ENCODE data around the gene VAT1.
A peak's percentile ranks its signal among the peaks of the same experiment; 100 is the strongest.
"Not testable (repeated sequence)": the region's sequence is repeated elsewhere in the genome, so short reads cannot be mapped to it uniquely, and the experiment has no call there.

The VAT1 gene
- 14.7 to 60.1 (median 16.8) reads per million in 9 experiments for total RNA-seq

GRCh38 chr17:43021741-43022512 is at the start of gene VAT1:
Gene VAT1 (minus strand): TSS chr17:43022385. CDS start chr17:43022322, 63 bp downstream.
- H3K9me3 Mint-ChIP-seq, result no peaks in the 10 kb centered on the region
- DNase-seq (peak; percentile 40 to 46 (median 45)), ATAC-seq (replicated peaks) (peak; percentile 44)
- H3K4me1 Mint-ChIP-seq (ENCODE audit: low read depth in 2 of 2), result peaks cover 32 to 42% of the 10 kb centered on the region in 2 donors
- peak within 1 kb of the TSS in 1 of 2 donors; percentile 67 for H3K27ac Mint-ChIP-seq
- peaks cover 27% of the 10 kb centered on the region for H3K36me3 Mint-ChIP-seq (ENCODE audit: insufficient read depth)
- peak within 1 kb of the TSS; percentile 84 to 92 for H3K4me3 Mint-ChIP-seq
- no peaks in the 10 kb centered on the region for H3K27me3 Mint-ChIP-seq

- H3K4me1 Mint-ChIP-seq (ENCODE audit: low read depth in 2 of 2), result no peaks in the 10 kb centered on the region
- H3K27me3 Mint-ChIP-seq, result no peaks in the 10 kb centered on the region
- H3K9me3 Mint-ChIP-seq, result no peaks in the 10 kb centered on the region
- DNase-seq (no peak), ATAC-seq (replicated peaks) (no peak)
- no peak overlapping the region for H3K27ac Mint-ChIP-seq
- no peak overlapping the region for H3K4me3 Mint-ChIP-seq
- H3K36me3 Mint-ChIP-seq (ENCODE audit: insufficient read depth), result peaks cover 6% of the 10 kb centered on the region
Measured at GRCh38 chr17:43070872-43071271, 48.7 kb upstream of the VAT1 start.

GRCh38 chr17:43070257-43070656 is 48.1 kb upstream of the VAT1 start:
- Mint-ChIP-seq H3K9me3 (no peaks in the 10 kb centered on the region), H3K4me1 (ENCODE audit: low read depth in 2 of 2) (no peaks in the 10 kb centered on the region), H3K27me3 (no peaks in the 10 kb centered on the region), H3K4me3 (no peak overlapping the region), H3K27ac (no peak overlapping the region), H3K36me3 (ENCODE audit: insufficient read depth) (peaks cover 6% of the 10 kb centered on the region)
- ATAC-seq (replicated peaks), result no peak
- no peak for DNase-seq

- DNase-seq (no peak), ATAC-seq (replicated peaks) (no peak)
- no peak overlapping the region for H3K4me3 Mint-ChIP-seq
- H3K36me3 Mint-ChIP-seq (ENCODE audit: insufficient read depth), result peaks cover 3% of the 10 kb centered on the region
- H3K4me1 Mint-ChIP-seq (ENCODE audit: low read depth in 2 of 2), result no peaks in the 10 kb centered on the region
- H3K27me3 Mint-ChIP-seq, result no peaks in the 10 kb centered on the region
- H3K27ac Mint-ChIP-seq, result no peak overlapping the region
- no peaks in the 10 kb centered on the region for H3K9me3 Mint-ChIP-seq
Measured at GRCh38 chr17:43069368-43069898, 47.2 kb upstream of the VAT1 start.

- no peak overlapping the region for H3K27ac Mint-ChIP-seq
- DNase-seq, result no peak
- H3K27me3 Mint-ChIP-seq, result no peaks in the 10 kb centered on the region
- H3K36me3 Mint-ChIP-seq (ENCODE audit: insufficient read depth), result no peaks in the 10 kb centered on the region
- no peak for ATAC-seq (replicated peaks)
- no peaks in the 10 kb centered on the region for H3K4me1 Mint-ChIP-seq (ENCODE audit: low read depth in 2 of 2)
- H3K4me3 Mint-ChIP-seq, result no peak overlapping the region
- H3K9me3 Mint-ChIP-seq, result no peaks in the 10 kb centered on the region
Measured at GRCh38 chr17:43068570-43069367, 46.6 kb upstream of the VAT1 start.

GRCh38 chr17:43062984-43063638 is 40.9 kb upstream of the VAT1 start:
- H3K9me3 Mint-ChIP-seq, result no peaks in the 10 kb centered on the region
- H3K4me3 Mint-ChIP-seq, result no peak overlapping the region
- no peak overlapping the region for H3K27ac Mint-ChIP-seq
- no peaks in the 10 kb centered on the region for H3K27me3 Mint-ChIP-seq
- no peaks in the 10 kb centered on the region for H3K4me1 Mint-ChIP-seq (ENCODE audit: low read depth in 2 of 2)
- DNase-seq (no peak), ATAC-seq (replicated peaks) (no peak)
- H3K36me3 Mint-ChIP-seq (ENCODE audit: insufficient read depth), result no peaks in the 10 kb centered on the region

- no peaks in the 10 kb centered on the region for H3K9me3 Mint-ChIP-seq
- DNase-seq, result no peak
- no peaks in the 10 kb centered on the region for H3K27me3 Mint-ChIP-seq
- peaks cover 7% of the 10 kb centered on the region for H3K36me3 Mint-ChIP-seq (ENCODE audit: insufficient read depth)
- ATAC-seq (replicated peaks), result no peak
- H3K4me1 Mint-ChIP-seq (ENCODE audit: low read depth in 2 of 2), result no peaks in the 10 kb centered on the region
- no peak overlapping the region for H3K27ac Mint-ChIP-seq
- no peak overlapping the region for H3K4me3 Mint-ChIP-seq
Measured at GRCh38 chr17:43056051-43056450, 33.9 kb upstream of the VAT1 start.

- not testable (repeated sequence) for H3K36me3 Mint-ChIP-seq (ENCODE audit: insufficient read depth); H3K4me3 Mint-ChIP-seq; H3K27ac Mint-ChIP-seq; H3K27me3 Mint-ChIP-seq; ATAC-seq (replicated peaks); H3K4me1 Mint-ChIP-seq (ENCODE audit: low read depth in 2 of 2); H3K9me3 Mint-ChIP-seq; DNase-seq
Measured at GRCh38 chr17:43053008-43053407, 30.8 kb upstream of the VAT1 start.

- no peak overlapping the region for H3K27ac Mint-ChIP-seq
- H3K9me3 Mint-ChIP-seq, result no peaks in the 10 kb centered on the region
- ATAC-seq (replicated peaks) (no peak), DNase-seq (no peak)
- no peaks in the 10 kb centered on the region for H3K27me3 Mint-ChIP-seq
- H3K36me3 Mint-ChIP-seq (ENCODE audit: insufficient read depth), result peaks cover 7% of the 10 kb centered on the region
- no peaks in the 10 kb centered on the region for H3K4me1 Mint-ChIP-seq (ENCODE audit: low read depth in 2 of 2)
- no peak overlapping the region for H3K4me3 Mint-ChIP-seq
Measured at GRCh38 chr17:43051969-43052368, 29.8 kb upstream of the VAT1 start.

- no peaks in the 10 kb centered on the region for H3K27me3 Mint-ChIP-seq
- H3K27ac Mint-ChIP-seq, result peak overlapping the region in 1 of 2 donors; percentile 46
- peaks cover 4% of the 10 kb centered on the region for H3K36me3 Mint-ChIP-seq (ENCODE audit: insufficient read depth)
- no peaks in the 10 kb centered on the region for H3K9me3 Mint-ChIP-seq
- no peak overlapping the region for H3K4me3 Mint-ChIP-seq
- ATAC-seq (replicated peaks) (no peak), DNase-seq (no peak)
- H3K4me1 Mint-ChIP-seq (ENCODE audit: low read depth in 2 of 2), result no peaks in the 10 kb centered on the region
Measured at GRCh38 chr17:43044024-43044423, 21.8 kb upstream of the VAT1 start.

- no peak for DNase-seq
- no peak for ATAC-seq (replicated peaks)
- Mint-ChIP-seq H3K4me3 (no peak overlapping the region), H3K9me3 (no peaks in the 10 kb centered on the region), H3K27me3 (no peaks in the 10 kb centered on the region), H3K36me3 (ENCODE audit: insufficient read depth) (peaks cover 4% of the 10 kb centered on the region), H3K27ac (peak overlapping the region in 1 of 2 donors; percentile 46), H3K4me1 (ENCODE audit: low read depth in 2 of 2) (no peaks in the 10 kb centered on the region)
Measured at GRCh38 chr17:43043307-43043706, 21.1 kb upstream of the VAT1 start.

- Mint-ChIP-seq H3K27ac (no peak overlapping the region), H3K36me3 (ENCODE audit: insufficient read depth) (peaks cover 4% of the 10 kb centered on the region), H3K4me3 (no peak overlapping the region), H3K9me3 (no peaks in the 10 kb centered on the region), H3K27me3 (no peaks in the 10 kb centered on the region), H3K4me1 (ENCODE audit: low read depth in 2 of 2) (no peaks in the 10 kb centered on the region)
- ATAC-seq (replicated peaks), result no peak
- no peak for DNase-seq
Measured at GRCh38 chr17:43042025-43042628, 19.9 kb upstream of the VAT1 start.

GRCh38 chr17:43040655-43041054 is 18.5 kb upstream of the VAT1 start:
- H3K27ac Mint-ChIP-seq, result peak overlapping the region in 1 of 2 donors; percentile 57
- ATAC-seq (replicated peaks) (no peak), DNase-seq (no peak)
- no peaks in the 10 kb centered on the region for H3K27me3 Mint-ChIP-seq
- H3K4me3 Mint-ChIP-seq, result no peak overlapping the region
- no peaks in the 10 kb centered on the region for H3K9me3 Mint-ChIP-seq
- H3K36me3 Mint-ChIP-seq (ENCODE audit: insufficient read depth), result peaks cover 4% of the 10 kb centered on the region
- H3K4me1 Mint-ChIP-seq (ENCODE audit: low read depth in 2 of 2), result no peaks in the 10 kb centered on the region
